ENCODE measurements around the gene ALG1L2.
"Not testable (repeated sequence)": the region's sequence is repeated elsewhere in the genome, so short reads cannot be mapped to it uniquely, and the experiment has no call there.

ALG1L2 gene

GRCh38 chr3:130125406-130125805, 43.8 kb downstream of the ALG1L2 start:
- DNase-seq (ENCODE audit: low spot score) = not testable (repeated sequence)

GRCh38 chr3:130136337-130136736, 54.7 kb downstream of the ALG1L2 start:
- DNase-seq (ENCODE audit: low spot score) = not testable (repeated sequence)

DNA sequence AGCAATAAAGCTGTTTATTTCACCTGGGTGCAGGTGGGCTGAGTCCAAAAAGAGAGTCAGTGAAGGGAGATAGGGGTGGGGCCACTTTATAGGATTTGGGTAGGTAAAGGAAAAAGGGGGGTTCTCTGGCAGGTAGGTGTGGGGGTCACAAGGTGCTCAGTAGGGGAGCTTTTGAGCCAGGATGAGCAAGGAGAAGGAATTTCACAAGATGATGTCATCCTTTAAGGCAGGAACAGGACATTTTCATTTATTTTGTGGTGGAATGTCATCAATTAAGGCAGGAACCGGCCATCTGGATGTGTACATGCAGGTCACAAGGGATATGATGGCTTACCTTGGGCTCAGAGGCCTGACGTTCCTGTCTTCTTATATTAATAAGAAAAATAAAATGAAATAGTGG, 56.1 kb downstream of the ALG1L2 start:
- not testable (repeated sequence) for DNase-seq (ENCODE audit: low spot score)

GRCh38 chr3:130138992-130139391, 57.4 kb downstream of the ALG1L2 start:
- not testable (repeated sequence) for DNase-seq (ENCODE audit: low spot score)

GRCh38 chr3:130140756-130141155, 59.1 kb downstream of the ALG1L2 start:
- DNase-seq (ENCODE audit: low spot score) = not testable (repeated sequence)

DNA sequence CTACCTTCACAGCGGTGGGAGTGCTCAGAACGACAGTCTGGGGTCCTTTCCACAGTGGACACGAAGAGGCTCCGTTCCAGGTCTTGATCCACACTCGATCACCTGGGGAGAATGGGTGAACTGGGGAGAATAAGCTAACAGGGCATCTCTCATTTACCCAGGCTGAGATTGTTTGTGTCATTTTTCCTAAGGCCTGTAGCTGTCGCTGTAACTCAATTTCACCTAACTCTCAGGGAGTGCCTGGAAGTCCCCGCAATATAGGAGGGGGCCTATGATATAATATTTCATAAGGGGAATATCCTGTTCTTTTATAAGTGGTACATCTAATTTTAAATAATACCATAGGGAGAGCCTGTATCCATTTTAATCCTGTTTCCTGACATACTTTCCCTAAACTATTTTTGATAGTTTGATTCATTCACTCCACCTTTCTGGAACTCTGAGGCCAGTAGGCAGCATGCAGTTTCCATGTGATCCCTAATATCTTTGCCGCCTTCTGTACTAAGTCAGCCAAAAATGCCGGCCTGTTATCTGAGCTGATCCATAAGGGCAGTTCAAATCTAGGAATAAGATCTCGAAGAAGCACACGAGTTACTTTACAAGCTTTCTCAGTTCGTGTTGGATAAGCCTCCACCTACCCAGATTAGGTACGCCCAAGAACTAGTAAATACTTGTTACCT, 62.2 kb downstream of the ALG1L2 start:
- not testable (repeated sequence) for DNase-seq (ENCODE audit: low spot score)

DNA sequence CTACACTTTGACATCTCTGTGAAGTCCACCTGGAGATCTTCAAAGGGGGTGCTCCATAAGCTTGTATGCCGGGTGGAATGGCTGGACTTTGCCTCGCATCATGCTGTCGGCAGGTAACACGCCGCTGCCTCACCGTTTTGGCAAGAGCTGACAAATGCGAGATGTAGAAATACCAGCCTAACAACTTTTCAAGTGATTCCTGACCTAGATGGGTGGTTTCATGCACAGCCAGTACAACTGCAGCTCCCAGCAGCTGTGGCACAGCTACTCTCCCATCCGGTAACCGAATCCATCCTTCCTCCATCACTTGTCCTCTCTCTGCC, 62.7 kb downstream of the ALG1L2 start:
- not testable (repeated sequence) for DNase-seq (ENCODE audit: low spot score)

GRCh38 chr3:130145456-130145855, 63.8 kb downstream of the ALG1L2 start:
- not testable (repeated sequence) for DNase-seq (ENCODE audit: low spot score)

DNA sequence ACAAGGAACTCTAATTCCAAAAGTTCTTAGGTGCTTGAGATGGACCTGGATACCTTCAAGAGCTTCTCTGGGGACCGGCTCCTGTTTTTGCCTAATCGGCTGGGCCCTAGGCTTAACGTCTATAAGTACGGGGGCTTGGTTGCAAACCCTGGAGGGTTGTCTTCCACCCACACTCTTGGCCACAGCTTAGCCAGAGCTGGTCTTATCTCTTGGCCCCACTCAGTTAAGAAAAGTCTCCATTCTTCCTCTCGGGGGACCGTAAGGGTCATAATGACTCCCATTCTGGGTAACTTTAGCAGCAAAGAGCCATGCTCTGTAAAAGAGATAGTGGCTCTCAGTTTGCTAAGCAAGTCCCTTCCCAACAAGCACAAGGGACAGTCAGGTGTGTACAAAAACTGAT, 64.8 kb downstream of the ALG1L2 start:
- DNase-seq (ENCODE audit: low spot score) = not testable (repeated sequence)

Measured in COLO829 (cell line).